Bladder microvascular endothelial cell (primary cell): Measurements from ENCODE around the gene MCTP1. TPM values are rescaled to one million over a fixed set of nuclear protein-coding genes. Genes with fewer than 3 reads are reported as not detected.

ENCODE experiments used
- total RNA-seq: library from RNA; depleted of rRNA; stranded (reverse); fragments of >200 nt; gene quantifications from 2 replicates; pipeline ENCODE4 v1.2.3, GENCODE V29; 2014

MCTP1 gene
- total RNA-seq, result 266 and 321 TPM in 2 replicates

DNA sequence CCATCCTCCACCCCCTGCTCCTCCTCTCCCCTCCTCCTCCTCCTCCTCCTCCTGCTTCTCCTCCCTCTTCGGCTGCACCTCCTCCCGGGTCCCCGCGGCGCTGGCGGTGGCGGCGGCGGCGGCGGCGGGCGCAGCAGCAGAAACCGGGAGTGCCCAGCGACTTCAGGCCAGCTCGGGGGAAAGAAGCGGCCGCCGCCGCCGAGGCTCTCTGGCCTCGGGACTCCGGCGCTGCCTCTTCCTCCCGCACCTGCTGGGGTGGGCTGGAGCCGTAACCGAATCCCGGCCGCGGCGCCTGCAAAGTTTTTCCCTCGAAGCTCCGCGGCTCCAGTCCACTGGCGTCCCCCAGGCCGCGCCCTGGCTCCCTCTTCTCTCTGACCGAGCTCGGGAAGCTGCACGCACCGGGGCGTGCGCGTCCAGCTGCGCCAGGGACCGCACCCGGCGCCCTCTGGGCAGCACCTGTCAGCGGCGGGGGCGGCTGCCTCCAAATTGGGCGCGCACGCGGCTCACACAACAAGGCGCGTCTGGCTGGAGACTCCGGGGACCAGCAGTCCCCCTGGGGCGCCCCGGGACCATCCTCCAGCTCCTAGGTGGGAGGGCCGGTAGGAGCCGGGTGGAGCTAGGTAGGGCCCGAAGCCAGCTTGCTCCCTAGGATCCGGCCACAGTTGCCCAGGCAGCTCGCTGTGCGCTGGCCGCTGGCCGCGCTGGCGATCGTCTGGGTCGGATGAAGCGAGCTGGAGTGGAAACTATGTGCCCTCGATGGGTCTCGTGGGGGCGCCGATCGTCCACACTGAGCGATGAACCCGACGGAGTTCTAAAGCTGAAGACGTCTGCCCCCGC, at the start of gene MCTP1:
TSS of gene MCTP1 (minus strand) at position 523 of the 837 bp plus-strand sequence.

Other genes starting within 250 kb of the MCTP1 start
- not detected in 2 replicates for gene FAM81B, start 106.3 kb upstream of the MCTP1 start, total RNA-seq